Mesenchymal stem cell (in vitro differentiated cells and primary cell): ENCODE data around the gene CSNK1A1L. TPM values are rescaled to one million over a fixed set of nuclear protein-coding genes. Genes with fewer than 3 reads are reported as not detected.

Experiments
- DNase-seq: peaks from one replicate; pipeline ENCODE4 v3.0.0-alpha.2; 2013
- H2AFZ ChIP-seq: one replicate; pipeline ENCODE4 v1.6.1; 2013; ENCODE audit warnings: low read depth, mild to moderate bottlenecking, control low read depth, inconsistent platforms, low read length, moderate library complexity
- H2AK5ac ChIP-seq: 2 replicates; pipeline ENCODE4 v1.6.1; 2013; ENCODE audit warnings: low read length, moderate library complexity, mild to moderate bottlenecking, inconsistent platforms; ENCODE audit not compliant: severe bottlenecking
- H2BK120ac ChIP-seq: one replicate; pipeline ENCODE4 v1.6.1; 2013; ENCODE audit warnings: low read depth, mild to moderate bottlenecking, inconsistent platforms, low read length, moderate library complexity
- H2BK12ac ChIP-seq, 2 experiments: one replicate each; pipeline ENCODE4 v1.6.1; 2013; ENCODE audit warnings: inconsistent platforms in 2 of 2, low read length in 2 of 2, mild to moderate bottlenecking in 2 of 2, moderate library complexity in 2 of 2, control low read depth in 1 of 2
- H2BK15ac ChIP-seq: one replicate; pipeline ENCODE4 v1.6.1; 2013; ENCODE audit warnings: mild to moderate bottlenecking, low read depth, inconsistent platforms; ENCODE audit not compliant: poor library complexity, severe bottlenecking
- H2BK5ac ChIP-seq: 2 replicates; pipeline ENCODE4 v1.6.1; 2013; ENCODE audit warnings: low read depth, mild to moderate bottlenecking, low read length, control low read depth, inconsistent platforms; ENCODE audit not compliant: poor library complexity, severe bottlenecking
- H3K14ac ChIP-seq, 2 experiments: one replicate each; pipeline ENCODE4 v1.6.1; 2013; ENCODE audit warnings: inconsistent platforms in 2 of 2, low read length in 2 of 2, control low read depth in 1 of 2, mild to moderate bottlenecking in 1 of 2, moderate library complexity in 1 of 2
- H3K18ac ChIP-seq, 2 experiments: one replicate each; pipeline ENCODE4 v1.6.1; 2013; ENCODE audit warnings: inconsistent platforms in 2 of 2, low read length in 2 of 2, control low read depth in 1 of 2, low read depth in 1 of 2, mild to moderate bottlenecking in 1 of 2
- H3K23ac ChIP-seq, 2 experiments: one replicate each; pipeline ENCODE4 v1.6.1; 2013; ENCODE audit warnings: inconsistent platforms in 2 of 2, low read length in 2 of 2, mild to moderate bottlenecking in 2 of 2, moderate library complexity in 2 of 2, control low read depth in 1 of 2
- H3K27ac ChIP-seq: 2 replicates; pipeline ENCODE4 v1.5.1; 2013; ENCODE audit warnings: mild to moderate bottlenecking, moderate library complexity, low read length, control low read depth, inconsistent platforms; ENCODE audit not compliant: poor library complexity, severe bottlenecking
- H3K27me3 ChIP-seq, 2 experiments: 2 replicates each; pipeline versions ENCODE4 v1.6.1 to v1.7.0; 2013; ENCODE audit warnings: low read length in 2 of 2, mild to moderate bottlenecking in 2 of 2, moderate library complexity in 2 of 2, control low read depth in 1 of 2, inconsistent platforms in 1 of 2; ENCODE audit not compliant: control insufficient read depth in 1 of 2, insufficient read depth in 1 of 2
- H3K36me3 ChIP-seq, 2 experiments: 2 replicates each; pipeline versions ENCODE4 v1.6.1 to v1.7.0; 2013; ENCODE audit warnings: low read length in 2 of 2, control low read depth in 1 of 2, inconsistent platforms in 1 of 2, low read depth in 1 of 2, mild to moderate bottlenecking in 1 of 2; ENCODE audit not compliant: insufficient read depth in 2 of 2, control insufficient read depth in 1 of 2
- H3K4ac ChIP-seq, 2 experiments: one replicate each; pipeline ENCODE4 v1.6.1; 2013; ENCODE audit warnings: inconsistent platforms in 2 of 2, low read length in 2 of 2, mild to moderate bottlenecking in 2 of 2, moderate library complexity in 2 of 2, control low read depth in 1 of 2, low read depth in 1 of 2
- H3K4me1 ChIP-seq: 2 replicates; pipeline ENCODE4 v1.6.1; 2013; ENCODE audit warnings: low read depth, low read length, control low read depth; ENCODE audit not compliant: control insufficient read depth, insufficient read depth
- H3K4me2 ChIP-seq: 2 replicates; pipeline ENCODE4 v1.6.1; 2013; ENCODE audit warnings: low read length, mild to moderate bottlenecking, inconsistent platforms; ENCODE audit not compliant: poor library complexity, severe bottlenecking
- H3K4me3 ChIP-seq, 2 experiments: 2 replicates each; pipeline versions ENCODE4 v1.5.1 to v1.7.0; 2013; ENCODE audit warnings: low read length in 2 of 2, mild to moderate bottlenecking in 2 of 2, control low read depth in 1 of 2, low read depth in 1 of 2; ENCODE audit not compliant: insufficient read depth in 1 of 2
- H3K79me1 ChIP-seq: replicated peaks from 2 replicates; pipeline ENCODE4 v1.6.1; 2013; ENCODE audit warnings: mild to moderate bottlenecking, control low read depth, low read length, inconsistent platforms; ENCODE audit not compliant: poor library complexity, severe bottlenecking
- H3K9ac ChIP-seq: 2 replicates; pipeline ENCODE4 v1.7.0; 2013; ENCODE audit warnings: mild to moderate bottlenecking, low read length, moderate library complexity
- H3K9me3 ChIP-seq: 2 replicates; pipeline ENCODE4 v1.7.0; 2013; ENCODE audit warnings: mild to moderate bottlenecking, low read length; ENCODE audit not compliant: control insufficient read depth
- H4K8ac ChIP-seq: one replicate; pipeline ENCODE4 v1.6.1; 2013; ENCODE audit warnings: inconsistent platforms, mild to moderate bottlenecking, low read length, moderate library complexity
- H4K91ac ChIP-seq: one replicate; pipeline ENCODE4 v1.6.1; 2013; ENCODE audit warnings: mild to moderate bottlenecking, low read length, inconsistent platforms
- WGBS: methylation state at CpG from one replicate; pipeline ENCODE4 v1.1.7; 2013; ENCODE audit warnings: mixed read lengths; 5-methylcytosine and 5-hydroxymethylcytosine counted together
- polyA plus RNA-seq, 2 experiments: library from polyadenylated mRNA; stranded (reverse); fragments of 200-250 nt; gene quantifications; one replicate each; pipeline ENCODE4 v1.2.3, GENCODE V29; 2013

CSNK1A1L gene
- not detected for polyA plus RNA-seq (2013, experiment 1 of 2)
- polyA plus RNA-seq (2013, experiment 2 of 2), result not detected

DNA sequence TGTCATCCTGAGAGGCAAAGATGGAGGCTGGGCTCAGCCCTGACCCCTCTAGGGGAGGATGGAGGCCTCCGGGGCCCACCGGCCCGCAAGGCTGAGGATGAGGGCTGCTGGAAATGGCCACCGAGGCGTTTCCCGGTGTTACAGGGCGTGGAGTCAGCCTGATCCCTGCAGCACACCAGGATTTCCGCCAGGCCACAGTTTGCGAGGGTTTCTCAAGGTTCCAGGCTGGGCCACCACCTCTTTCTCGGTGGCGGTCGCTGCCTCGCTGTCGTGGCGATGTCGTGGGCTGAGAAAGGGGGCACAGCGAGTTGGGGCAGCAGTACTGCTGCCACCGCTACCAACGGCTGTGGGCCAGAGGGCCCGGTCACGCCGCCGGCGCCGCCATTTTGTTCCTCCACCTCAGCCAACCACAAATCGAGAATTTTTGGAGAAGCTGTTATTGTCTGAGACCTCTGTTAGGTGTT is at the start of gene CSNK1A1L:
TSS of gene CSNK1A1L (minus strand) at position 414 of the 464 bp plus-strand sequence. CDS start at position 6, 408 bp downstream.
- Histone ChIP-seq H3K9ac (no peak within 1 kb of the TSS), H3K79me1 (no peaks in the 10 kb centered on the region), H4K8ac (no peak within 1 kb of the TSS), H2BK5ac (no peak within 1 kb of the TSS), H4K91ac (peak within 1 kb of the TSS; percentile 39), H3K23ac (no peak within 1 kb of the TSS), H3K36me3 (no peaks in the 10 kb centered on the region), H2BK12ac (no peak within 1 kb of the TSS), H2BK120ac (no peak within 1 kb of the TSS), H3K18ac (no peak within 1 kb of the TSS), H3K9me3 (no peaks in the 10 kb centered on the region), H3K14ac (no peak within 1 kb of the TSS), H3K4me3 (no peak within 1 kb of the TSS), H3K4me1 (no peaks in the 10 kb centered on the region), H2AK5ac (no peak within 1 kb of the TSS), H2BK15ac (peak within 1 kb of the TSS; percentile 67), H2AFZ (no peak within 1 kb of the TSS), H3K27ac (no peak within 1 kb of the TSS), H3K4ac (no peak within 1 kb of the TSS), H3K27me3 (no peaks in the 10 kb centered on the region), H3K4me2 (no peak within 1 kb of the TSS)
- 97% methylated on average over 18 of the region's 26 CpGs for WGBS
- no peak for DNase-seq

DNA sequence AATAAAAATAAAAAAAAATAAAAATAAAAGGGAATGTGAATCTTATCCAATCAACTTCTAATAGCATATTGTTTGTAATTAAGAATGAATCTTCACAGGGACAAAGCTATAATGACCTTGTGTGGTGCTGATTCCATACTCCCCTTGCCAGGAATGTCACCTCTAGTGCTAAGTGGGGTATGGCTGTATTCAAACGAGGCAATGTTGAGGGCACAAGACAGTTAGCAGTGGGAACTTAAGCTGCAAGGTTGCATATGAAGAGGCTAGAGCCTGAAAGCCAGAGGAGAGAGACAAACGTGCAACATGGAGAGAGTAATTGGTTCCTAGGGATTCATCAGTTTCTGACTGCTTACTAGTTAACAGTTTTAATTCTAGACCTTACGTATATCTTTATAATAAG is 43.9 kb upstream of the CSNK1A1L start:
- WGBS, result 49% methylated on average over 2 of the region's 3 CpGs
- no peak overlapping the region for H2BK120ac ChIP-seq
- H2BK12ac ChIP-seq, result peak overlapping the region in 1 of 2 experiments; percentile 45
- no peak for DNase-seq
- H2BK15ac ChIP-seq, result no peak overlapping the region
- H3K4me2 ChIP-seq, result no peak overlapping the region
- no peaks in the 10 kb centered on the region for H3K27me3 ChIP-seq
- no peak overlapping the region for H3K27ac ChIP-seq
- no peak overlapping the region for H4K8ac ChIP-seq
- H3K14ac ChIP-seq, result no peak overlapping the region
- no peaks in the 10 kb centered on the region for H3K79me1 ChIP-seq
- no peak overlapping the region for H3K4ac ChIP-seq
- no peak overlapping the region for H2BK5ac ChIP-seq
- no peak overlapping the region for H3K18ac ChIP-seq
- H3K9ac ChIP-seq, result no peak overlapping the region
- H4K91ac ChIP-seq, result no peak overlapping the region
- H3K9me3 ChIP-seq, result no peaks in the 10 kb centered on the region
- H3K4me1 ChIP-seq, result no peaks in the 10 kb centered on the region
- no peak overlapping the region for H3K4me3 ChIP-seq
- no peak overlapping the region for H2AK5ac ChIP-seq
- no peak overlapping the region for H3K23ac ChIP-seq
- no peak overlapping the region for H2AFZ ChIP-seq
- no peaks in the 10 kb centered on the region for H3K36me3 ChIP-seq

DNA sequence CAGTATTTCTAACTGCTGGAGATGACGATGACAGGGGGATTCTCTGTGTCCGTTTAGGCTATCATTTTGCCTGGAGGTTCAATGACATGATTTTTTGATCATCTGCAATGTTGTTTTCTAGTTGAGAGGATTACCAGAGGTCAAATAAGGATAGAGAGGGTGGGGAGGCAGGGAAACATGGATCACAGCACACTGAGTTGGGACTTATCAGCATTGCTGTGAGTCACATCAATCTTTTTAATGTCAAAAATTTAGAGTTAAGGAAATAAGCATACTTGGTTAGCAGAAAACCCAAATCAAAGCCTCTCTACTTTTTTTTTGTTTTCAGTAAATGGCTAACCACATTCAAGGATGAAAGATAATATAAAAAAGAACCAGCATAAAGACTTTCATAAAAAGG is 43.0 kb upstream of the CSNK1A1L start:
- Histone ChIP-seq H3K18ac (no peak overlapping the region), H3K27me3 (no peaks in the 10 kb centered on the region), H3K36me3 (no peaks in the 10 kb centered on the region), H4K8ac (no peak overlapping the region), H3K27ac (no peak overlapping the region), H2AFZ (no peak overlapping the region), H3K9me3 (no peaks in the 10 kb centered on the region), H3K23ac (no peak overlapping the region), H3K9ac (no peak overlapping the region), H3K14ac (no peak overlapping the region), H3K4me3 (no peak overlapping the region), H2BK15ac (no peak overlapping the region), H3K4ac (no peak overlapping the region), H3K4me1 (no peaks in the 10 kb centered on the region), H2BK12ac (no peak overlapping the region), H2BK120ac (no peak overlapping the region), H2AK5ac (no peak overlapping the region), H3K4me2 (no peak overlapping the region), H4K91ac (no peak overlapping the region), H3K79me1 (no peaks in the 10 kb centered on the region), H2BK5ac (no peak overlapping the region)
- no peak for DNase-seq
- WGBS, result 94% methylated on average over 2 of the region's 2 CpGs

DNA sequence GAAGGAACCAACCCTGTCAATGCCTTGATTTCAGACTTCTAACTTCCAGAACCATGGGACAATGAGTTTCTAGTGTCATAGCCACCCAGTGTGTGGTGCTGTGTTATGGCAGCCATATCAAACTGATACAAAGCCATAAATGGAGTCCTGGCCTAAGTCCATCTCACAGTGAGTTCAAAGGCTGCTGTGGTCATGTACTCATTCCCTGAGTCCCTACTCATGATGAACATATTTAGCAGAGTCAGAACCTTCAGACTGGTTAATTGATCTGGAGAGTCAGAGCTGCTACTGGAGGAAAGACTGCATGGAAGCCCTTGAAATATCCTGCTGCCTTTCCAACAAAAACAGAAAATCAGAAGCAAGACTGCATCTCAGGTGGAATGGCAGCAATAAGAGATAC is 39.2 kb upstream of the CSNK1A1L start:
- no peak overlapping the region for H2BK15ac ChIP-seq
- no peak overlapping the region for H3K18ac ChIP-seq
- H4K8ac ChIP-seq, result no peak overlapping the region
- H3K9me3 ChIP-seq, result peaks cover 3% of the 10 kb centered on the region
- no peaks in the 10 kb centered on the region for H3K36me3 ChIP-seq
- H2BK12ac ChIP-seq, result no peak overlapping the region
- H2AK5ac ChIP-seq, result no peak overlapping the region
- H3K23ac ChIP-seq, result no peak overlapping the region
- DNase-seq, result no peak
- no peak overlapping the region for H3K4me2 ChIP-seq
- H3K9ac ChIP-seq, result no peak overlapping the region
- H3K4me1 ChIP-seq, result no peaks in the 10 kb centered on the region
- H3K4ac ChIP-seq, result no peak overlapping the region
- H3K14ac ChIP-seq, result no peak overlapping the region
- H3K27ac ChIP-seq, result no peak overlapping the region
- no peak overlapping the region for H4K91ac ChIP-seq
- no peak overlapping the region for H3K4me3 ChIP-seq
- no peak overlapping the region for H2BK120ac ChIP-seq
- no peak overlapping the region for H2BK5ac ChIP-seq
- H3K27me3 ChIP-seq, result no peaks in the 10 kb centered on the region
- H3K79me1 ChIP-seq, result no peaks in the 10 kb centered on the region
- H2AFZ ChIP-seq, result no peak overlapping the region
